Activated CD8-positive, alpha-beta memory T cell treated with anti-CD3 and anti-CD28 coated beads for 24 hours (primary cell): ENCODE measurements around the gene LCAT.
"Not testable (repeated sequence)": the region's sequence is repeated elsewhere in the genome, so short reads cannot be mapped to it uniquely, and the experiment has no call there.

ENCODE experiments used
- DNase-seq: peaks from one replicate; pipeline ENCODE4 v3.0.0-alpha.2; 2020

LCAT gene

GRCh38 chr16:67946966-67947558 lies 3.1 kb upstream of the LCAT start:
- DNase-seq, result no peak

- DNase-seq, result no peak
These were observed 2.2 kb upstream of the LCAT start for GRCh38 chr16:67946128-67946569.

- no peak for DNase-seq
These were observed 1.5 kb upstream of the LCAT start for GRCh38 chr16:67945392-67945933.

- no peak for DNase-seq
These were observed 921 bp upstream of the LCAT start for GRCh38 chr16:67944690-67945391.

GRCh38 chr16:67943256-67943618 lies 683 bp downstream of the LCAT start:
- no peak for DNase-seq

GRCh38 chr16:67942510-67943255 lies 1.2 kb downstream of the LCAT start:
- DNase-seq, result no peak

- DNase-seq, result no peak
These were observed 1.8 kb downstream of the LCAT start for GRCh38 chr16:67942200-67942509.

- peak; percentile 76 for DNase-seq
These were observed 2.3 kb downstream of the LCAT start for GRCh38 chr16:67941469-67942199.

GRCh38 chr16:67940446-67941089 lies 3.4 kb downstream of the LCAT start:
- no peak for DNase-seq

- peak; percentile 76 for DNase-seq
These were observed 4.1 kb downstream of the LCAT start for GRCh38 chr16:67939507-67940445.

- DNase-seq, result not testable (repeated sequence)
These were observed 6.2 kb downstream of the LCAT start for GRCh38 chr16:67937713-67938112.

GRCh38 chr16:67936880-67937605 lies 6.9 kb downstream of the LCAT start:
- no peak for DNase-seq

- DNase-seq, result peak; percentile 89
These were observed 7.6 kb downstream of the LCAT start, which contains the start of gene PSMB10 for GRCh38 chr16:67936124-67936879. Gene PSMB10, minus strand, starts transcription at chr16:67936850. Its CDS starts 101 bp downstream, at chr16:67936749.

GRCh38 chr16:67935402-67936123 lies 8.4 kb downstream of the LCAT start:
- DNase-seq, result peak; percentile 95

- DNase-seq, result no peak
These were observed 8.9 kb downstream of the LCAT start for GRCh38 chr16:67935101-67935401.

GRCh38 chr16:67934306-67935100 lies 9.4 kb downstream of the LCAT start:
- no peak for DNase-seq

- DNase-seq, result no peak
These were observed 10.1 kb downstream of the LCAT start for GRCh38 chr16:67933805-67934204.

- no peak for DNase-seq
These were observed 11.5 kb downstream of the LCAT start for GRCh38 chr16:67932462-67932840.
